GM04504 (cell line): ENCODE measurements around the gene ATCAY.

Experiments
- DNase-seq: peaks from one replicate; pipeline ENCODE4 v3.0.0-alpha.2; 2012; ENCODE audit warnings: low read depth

The ATCAY gene

GRCh38 chr19:3970313-3970807 is 89.9 kb downstream of the ATCAY start:
- DNase-seq = no peak

DNA sequence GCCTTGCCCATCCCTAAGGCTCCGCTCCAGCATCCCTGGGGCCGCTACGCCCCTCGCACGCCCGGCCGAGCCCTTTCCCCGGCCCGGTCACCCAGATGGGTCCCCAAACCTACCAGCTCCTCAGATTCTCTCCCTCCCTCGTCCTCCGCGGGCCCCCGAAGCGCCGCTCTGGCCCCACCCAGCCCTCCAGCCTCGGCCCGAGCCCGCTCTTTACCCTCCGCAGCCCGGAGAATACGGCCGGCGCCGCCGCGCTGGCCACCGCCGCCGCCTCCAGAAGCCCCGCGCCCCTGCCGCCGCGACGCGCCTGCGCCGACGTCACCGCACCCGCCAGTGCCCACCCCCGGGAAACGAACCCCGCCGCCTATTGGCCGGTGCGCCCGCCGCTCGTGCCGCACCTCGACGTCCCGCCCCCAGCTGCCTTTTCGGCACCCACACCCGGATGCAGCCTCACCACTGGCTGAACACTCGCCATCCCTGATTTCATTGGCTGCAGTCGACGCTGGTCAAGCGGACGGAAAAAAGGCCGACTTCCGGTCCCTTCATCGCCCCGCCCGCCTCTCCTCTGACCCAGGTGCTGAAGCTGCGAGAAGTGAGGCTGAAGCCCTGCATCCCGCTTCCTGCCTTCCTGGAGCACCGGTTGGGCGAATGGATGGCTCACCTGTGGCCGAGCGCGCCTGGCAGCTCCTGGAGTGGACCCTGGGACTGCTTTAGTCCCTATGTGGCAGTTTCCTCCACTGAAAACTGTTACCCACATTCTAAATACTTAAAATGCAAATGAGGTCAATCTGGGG is 90.5 kb downstream of the ATCAY start, which contains the start of gene DAPK3:
Gene DAPK3 (minus strand): TSS at position 292 of the 791 bp plus-strand sequence. CDS start 1,364 bp downstream, outside the sequence.
- DNase-seq = peak; percentile 96

- no peak for DNase-seq
Measured at GRCh38 chr19:3975144-3975543, 94.7 kb downstream of the ATCAY start.

GRCh38 chr19:3975637-3976087 is 95.2 kb downstream of the ATCAY start:
- DNase-seq = no peak

GRCh38 chr19:3976495-3977241 is 96.2 kb downstream of the ATCAY start:
- DNase-seq = no peak
